Islet of Langerhans (tissue), 1 donor: ENCODE results near the gene RASGRF1.
"Not testable (repeated sequence)": the region's sequence is repeated elsewhere in the genome, so short reads cannot be mapped to it uniquely, and the experiment has no call there.

ENCODE experiments used
- FAIRE-seq: peaks from one replicate; lab custom pipeline; 2011; peaks lifted over from hg19 to GRCh38; lab: Jason Lieb, UNC

RASGRF1 gene

GRCh38 chr15:79003301-79003700, 87.3 kb downstream of the RASGRF1 start:
- no peak for FAIRE-seq

GRCh38 chr15:79002581-79002980, 88.0 kb downstream of the RASGRF1 start:
- FAIRE-seq: no peak

- FAIRE-seq: no peak
These were observed 90.9 kb downstream of the RASGRF1 start for GRCh38 chr15:78999636-79000035.

DNA sequence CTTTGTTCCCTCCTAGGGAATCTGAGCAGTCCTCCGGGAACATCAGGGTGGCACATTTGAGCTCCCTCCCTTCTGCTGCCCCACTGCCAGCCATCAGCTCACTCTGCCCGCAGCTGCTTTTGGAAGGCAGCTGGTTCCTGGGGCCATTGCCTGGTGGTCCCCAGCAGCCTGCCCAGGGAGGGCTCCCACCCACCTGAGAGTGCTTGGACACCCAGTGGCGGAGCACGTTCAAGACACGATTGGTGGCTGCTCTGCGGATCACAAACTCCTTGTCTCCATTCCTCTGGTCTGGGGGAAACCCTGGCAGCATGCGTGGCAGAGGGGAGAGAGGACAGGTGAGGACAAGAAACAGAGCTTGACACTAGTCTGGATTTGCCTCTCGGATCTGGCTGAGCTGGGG, 92.1 kb downstream of the RASGRF1 start:
- no peak for FAIRE-seq

GRCh38 chr15:78997981-78998499, 92.5 kb downstream of the RASGRF1 start:
- FAIRE-seq: no peak

GRCh38 chr15:78996894-78997275, 93.7 kb downstream of the RASGRF1 start:
- FAIRE-seq: no peak

DNA sequence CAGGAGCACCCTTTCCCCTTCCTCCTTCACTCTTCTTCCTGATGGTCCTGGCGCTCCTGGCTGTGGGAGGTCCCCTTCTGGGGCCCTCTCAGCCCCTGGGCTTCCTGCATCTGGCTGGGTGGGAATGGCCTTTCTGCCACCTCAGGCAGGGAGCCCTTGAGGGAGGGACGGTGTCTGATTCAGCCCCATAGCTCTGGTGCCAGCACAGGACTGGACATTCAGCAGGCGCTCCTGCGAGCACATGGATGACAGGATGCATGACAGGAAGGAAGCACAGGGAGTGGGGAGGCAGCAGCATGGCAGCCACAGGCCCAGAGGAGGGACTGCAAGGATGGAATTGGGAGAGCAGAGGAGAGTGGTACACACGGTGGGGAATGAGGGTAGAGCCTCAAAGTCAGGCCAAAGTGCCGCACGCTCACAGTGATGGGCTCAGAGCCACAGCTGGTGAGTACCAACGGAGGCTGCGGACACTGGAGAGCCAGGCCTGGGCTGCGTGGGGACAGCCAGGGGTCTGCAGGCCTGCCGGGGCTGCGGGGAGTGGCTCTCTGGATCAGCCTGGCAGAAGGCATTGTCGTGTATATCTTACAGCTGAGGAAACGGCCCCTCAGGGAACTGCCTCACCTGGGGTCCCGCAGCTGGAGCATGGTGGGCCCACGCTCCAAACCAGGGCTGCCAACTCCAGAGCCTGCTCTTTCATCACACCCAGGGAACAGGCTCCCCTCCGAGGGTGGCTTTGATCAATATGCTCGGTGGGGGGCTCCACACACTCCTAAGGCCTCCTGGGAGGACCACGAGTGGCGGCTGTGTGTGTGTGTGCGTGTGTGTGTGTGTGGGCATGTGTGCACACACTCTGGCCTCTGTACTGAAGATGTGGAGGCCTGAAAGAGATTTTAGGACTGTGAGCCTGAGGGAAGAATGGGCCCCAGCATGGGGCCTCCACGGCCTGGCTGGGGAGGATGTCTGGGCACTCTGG, 94.4 kb downstream of the RASGRF1 start:
- no peak for FAIRE-seq

DNA sequence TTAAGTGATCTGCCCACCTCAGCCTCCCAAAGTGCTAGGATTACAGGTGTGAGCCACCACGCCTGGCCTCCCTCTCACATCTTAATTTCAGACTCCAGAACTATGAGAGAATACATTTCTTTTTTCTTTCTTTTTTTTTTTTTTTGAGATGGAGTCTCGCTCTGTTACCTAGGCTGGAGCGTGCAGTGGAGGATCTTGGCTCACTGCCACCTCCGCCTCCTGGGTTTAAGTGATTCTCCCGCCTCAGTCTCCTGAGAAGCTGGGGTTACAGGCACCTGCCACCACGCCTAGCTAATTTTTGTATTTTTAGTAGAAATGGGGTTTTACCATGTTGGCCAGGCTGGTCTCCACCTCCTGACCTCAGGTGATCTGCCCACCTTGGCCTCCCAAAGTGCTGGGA, 95.4 kb downstream of the RASGRF1 start:
- not testable (repeated sequence) for FAIRE-seq

DNA sequence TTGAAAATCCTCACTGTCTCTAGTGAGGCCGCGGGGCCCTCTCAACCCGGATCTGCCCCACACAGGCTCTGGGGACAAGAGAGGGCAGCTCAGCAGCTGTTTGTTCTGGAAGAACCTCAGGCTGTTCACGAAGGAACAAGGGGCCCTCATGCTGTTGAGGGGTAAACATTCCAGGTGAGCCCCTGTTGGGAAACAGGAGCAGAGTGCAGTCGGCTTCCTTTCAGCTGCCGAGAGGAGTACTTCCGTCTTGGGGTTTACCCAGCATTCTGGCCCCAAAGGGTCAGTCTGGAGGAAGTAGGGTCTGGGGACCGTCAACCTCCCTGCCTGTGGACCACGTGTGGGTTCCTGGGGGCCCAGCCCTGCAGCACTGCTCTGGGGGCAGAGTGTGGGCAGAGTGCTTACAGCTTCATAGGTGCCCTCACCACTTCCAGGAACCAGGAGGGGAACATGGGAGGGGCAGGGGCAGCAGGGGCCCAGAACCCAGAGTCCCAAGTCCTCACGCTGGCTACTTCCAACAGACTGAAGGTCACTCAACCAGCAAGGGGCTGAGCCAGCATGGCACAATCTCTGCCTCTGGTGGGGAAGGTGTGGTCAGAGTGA, 96.5 kb downstream of the RASGRF1 start:
- FAIRE-seq: no peak

DNA sequence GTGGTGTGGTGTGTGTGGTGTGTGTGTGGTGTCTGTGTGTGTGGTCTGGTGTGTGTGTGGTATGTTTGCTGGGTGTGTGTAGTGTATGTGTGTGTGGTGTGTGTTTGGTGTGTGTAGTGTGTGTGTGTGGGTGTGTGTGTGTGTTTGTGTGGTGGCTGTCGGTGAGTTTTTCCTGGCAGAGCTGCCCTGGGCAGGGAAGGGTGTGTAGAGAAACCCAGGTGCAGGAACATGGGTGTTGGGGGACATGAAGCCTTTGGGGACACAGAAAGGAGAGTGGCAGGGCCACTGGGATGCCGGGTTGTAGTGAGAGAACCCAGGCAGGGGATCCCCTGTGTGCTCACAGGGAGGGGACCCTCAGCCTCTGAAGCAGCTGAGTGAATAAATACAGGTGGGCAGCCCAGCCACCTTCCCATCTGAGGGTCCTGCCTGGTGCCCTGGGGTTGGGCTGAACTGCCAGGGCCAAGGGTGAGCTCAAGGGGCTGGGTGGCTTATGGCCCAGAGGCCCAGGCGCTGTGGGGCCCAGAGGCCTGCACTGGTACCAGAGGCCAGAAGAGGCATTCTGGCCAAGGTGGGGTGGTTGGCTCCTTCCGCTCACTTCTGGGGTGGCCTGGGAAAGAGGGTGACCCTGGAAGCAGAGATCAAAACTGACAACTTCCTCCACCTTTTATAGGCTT, 97.2 kb downstream of the RASGRF1 start:
- no peak for FAIRE-seq

DNA sequence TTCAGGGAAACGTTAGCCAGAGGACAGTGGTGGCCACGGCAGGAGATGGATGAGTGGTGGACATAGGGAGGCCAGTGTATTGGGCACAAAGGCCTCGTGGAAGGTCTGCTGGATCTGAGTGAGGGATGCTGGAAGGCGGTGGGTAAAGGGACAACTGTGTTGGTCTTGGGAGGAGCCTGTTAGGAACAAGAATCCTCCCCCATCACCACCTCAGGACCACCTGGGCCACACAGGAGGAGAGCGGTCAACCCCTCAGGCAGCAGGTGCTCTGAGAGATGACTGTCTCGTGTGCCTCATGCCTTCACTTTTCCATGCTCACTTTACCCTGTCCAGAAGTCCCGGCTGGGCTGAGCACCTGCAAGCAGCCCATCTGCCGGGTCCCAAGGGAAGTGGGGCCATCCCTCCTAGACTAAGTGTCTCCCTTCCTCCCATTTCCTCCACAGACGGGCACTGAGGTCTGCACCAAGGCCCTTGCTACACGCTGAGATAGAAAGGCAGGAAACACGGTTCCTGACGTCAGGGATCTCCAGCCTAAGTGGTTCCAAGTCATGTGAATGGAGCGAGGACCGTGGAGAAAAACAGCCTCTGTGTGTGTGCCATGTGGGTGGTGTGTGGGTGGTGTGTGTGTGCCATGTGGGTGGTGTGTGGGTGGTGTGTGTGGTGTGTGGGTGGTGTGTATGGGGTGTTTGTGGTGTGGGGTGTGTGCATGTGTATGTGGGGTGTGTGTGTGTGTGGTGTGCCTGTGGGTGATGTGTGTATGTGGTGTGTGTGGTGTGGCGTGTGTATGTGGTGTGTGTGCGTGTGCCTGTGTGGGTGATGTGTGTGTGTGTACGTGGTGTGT, 97.9 kb downstream of the RASGRF1 start:
- FAIRE-seq: no peak

DNA sequence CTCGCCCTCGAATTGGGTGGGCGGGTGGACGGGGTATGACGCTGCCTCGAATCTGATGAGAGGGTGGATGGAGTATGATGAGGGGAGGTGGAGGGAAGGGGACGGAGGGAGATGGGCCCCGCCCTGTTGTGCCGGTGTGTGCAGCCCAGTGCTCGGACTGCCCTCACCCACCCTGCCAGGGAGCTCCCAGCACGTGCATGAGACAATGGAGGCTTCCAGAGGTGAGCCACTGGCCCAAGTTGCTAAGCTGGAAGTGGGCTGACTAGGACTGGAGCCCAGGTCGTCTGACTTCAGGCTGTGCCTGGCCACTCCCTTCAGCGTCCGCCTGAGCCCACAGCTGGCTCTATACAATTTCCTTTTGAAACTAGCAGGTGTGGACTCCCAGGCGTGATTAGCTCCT, 98.7 kb downstream of the RASGRF1 start:
- FAIRE-seq: no peak

DNA sequence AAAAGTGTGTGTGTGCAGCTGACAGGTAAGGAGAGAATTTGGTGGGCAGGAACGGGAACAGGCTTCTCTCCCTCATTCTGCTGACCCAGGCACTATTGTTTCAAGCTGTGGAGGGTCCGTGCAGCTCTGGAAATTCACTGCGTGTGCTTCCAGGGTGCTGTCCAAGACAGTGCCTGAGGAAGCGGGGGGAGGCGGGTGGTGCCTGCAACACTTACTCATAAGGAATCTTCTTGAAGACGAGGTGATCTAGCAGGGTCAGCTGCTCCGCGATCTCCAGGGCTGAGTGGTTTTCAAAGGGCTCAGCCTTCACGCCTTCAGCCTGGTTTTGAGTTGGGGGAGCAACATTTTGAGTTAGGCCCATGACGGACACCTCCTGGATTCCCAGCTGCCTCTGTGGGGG, 99.1 kb downstream of the RASGRF1 start:
- no peak for FAIRE-seq

GRCh38 chr15:78990278-78990677, 100.3 kb downstream of the RASGRF1 start:
- no peak for FAIRE-seq

DNA sequence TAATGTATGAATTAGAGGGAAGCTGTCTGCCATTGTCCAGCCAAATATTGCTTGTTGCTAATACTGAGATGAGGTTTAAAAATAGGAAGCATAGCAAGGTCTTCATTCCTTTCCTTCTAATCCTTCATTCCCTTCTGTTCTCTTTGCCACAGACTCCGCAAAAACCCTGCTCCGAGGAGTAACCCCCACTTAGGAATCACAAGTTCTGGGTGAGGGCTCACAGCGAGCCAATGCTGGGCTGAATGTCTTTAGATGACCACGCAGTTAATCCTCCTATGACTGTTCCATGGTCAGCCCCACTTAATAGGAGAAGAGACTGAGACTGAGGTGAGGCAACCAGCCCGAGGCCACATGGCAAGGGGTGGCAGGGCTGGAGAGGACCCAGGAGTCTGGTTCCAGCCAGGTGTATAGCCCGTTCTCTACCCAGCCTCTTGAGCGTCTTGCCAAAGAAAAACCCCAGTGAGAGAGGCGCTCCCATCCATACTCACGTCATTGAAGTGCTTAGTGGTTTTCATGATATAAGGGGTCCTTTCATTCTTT, 100.8 kb downstream of the RASGRF1 start:
- FAIRE-seq: no peak

- FAIRE-seq: no peak
These were observed 102.1 kb downstream of the RASGRF1 start for GRCh38 chr15:78988361-78988911.

- FAIRE-seq: no peak
These were observed 102.8 kb downstream of the RASGRF1 start for GRCh38 chr15:78987556-78988360.

GRCh38 chr15:78985859-78986475, 104.6 kb downstream of the RASGRF1 start:
- FAIRE-seq: no peak

GRCh38 chr15:78984041-78984440, 106.5 kb downstream of the RASGRF1 start:
- no peak for FAIRE-seq
